Left colon (tissue), 2 donors: ENCODE data around the gene TRIM16. TPM values are rescaled to one million over a fixed set of nuclear protein-coding genes. Genes with fewer than 3 reads are reported as not detected.
"Not testable (repeated sequence)": the region's sequence is repeated elsewhere in the genome, so short reads cannot be mapped to it uniquely, and the experiment has no call there.

Experiments
- ATAC-seq: fragments of 200-7000 bp; cut with Tn5 transposase; one replicate; pipeline ENCODE4 v1.9.1; 2020; ENCODE audit warnings: mild to moderate bottlenecking, moderate library complexity
- DNase-seq, 2 donors: peaks; one replicate each; pipeline ENCODE4 v3.0.0-alpha.2; 2020
- intact Hi-C, 2 donors: fragments of 100-400 bp; cut with DNase I in 1 of 2; cut with micrococcal nuclease in 1 of 2; formaldehyde crosslinking; loops; one replicate each; pipeline versions ENCODE4 v1.11.2 to v1.14.0; 2022; cut with DNase I, micrococcal nuclease
- long read RNA-seq: library from polyadenylated mRNA; unstranded; transcript quantifications from one replicate; pipeline ENCODE4 v2.0.0, GENCODE V29; 2021
- total RNA-seq, 2 donors: library from RNA; stranded (reverse); fragmentation: NEBNext Ultra II Directional; extraction: Animal tissue kit (Norgen Biotek cat#: 25700); gene quantifications; one replicate each; pipeline ENCODE4 v1.2.1, GENCODE V29; 2021
- donor health status: DM: no; HTN: no; CAD: no.
- donor health status: DM: yes; HTN: yes; CAD: no.

TRIM16 gene
- total RNA-seq, result 10 to 100 TPM; 22.5 to 26.0 TPM
- long read RNA-seq, partial matches to known transcripts, result 57 of 69 reads
- long read RNA-seq, other reads (novel, unspliced or antisense), result 10 of 69 reads

GRCh38 chr17:15683824-15684478 is at the start of gene TRIM16:
TRIM16 (minus strand) TSS chr17:15684311; CDS start chr17:15651609, 32,702 bp downstream.
- intact Hi-C loops, result not testable (repeated sequence)

GRCh38 chr17:15733174-15733789 is 49.2 kb upstream of the TRIM16 start:
- ATAC-seq, DNase-seq, intact Hi-C loops: not testable (repeated sequence)

More at GRCh38 chr17:15683824-15684478, at the start of gene TRIM16:
- DNase-seq (peak; percentile 72 to 88), ATAC-seq (peak; percentile 87)

GRCh38 chr17:15731900-15732299 is 47.8 kb upstream of the TRIM16 start, which contains the start of gene TBC1D26:
TBC1D26 (plus strand) TSS chr17:15732283; CDS start chr17:15735349, 3,066 bp downstream.
- intact Hi-C loops, ATAC-seq, DNase-seq: not testable (repeated sequence)

GRCh38 chr17:15730535-15730934 is 46.4 kb upstream of the TRIM16 start:
- not testable (repeated sequence) for ATAC-seq

GRCh38 chr17:15716601-15717563 is 32.8 kb upstream of the TRIM16 start:
- intact Hi-C loops, ATAC-seq, DNase-seq: not testable (repeated sequence)

More at GRCh38 chr17:15730535-15730934, 46.4 kb upstream of the TRIM16 start:
- DNase-seq, intact Hi-C loops: not testable (repeated sequence)

- ATAC-seq, intact Hi-C loops, DNase-seq: not testable (repeated sequence)
Observed at GRCh38 chr17:15708879-15709278, 24.8 kb upstream of the TRIM16 start.

GRCh38 chr17:15704813-15705212 is 20.7 kb upstream of the TRIM16 start:
- DNase-seq, intact Hi-C loops, ATAC-seq: not testable (repeated sequence)

- ATAC-seq, DNase-seq, intact Hi-C loops: not testable (repeated sequence)
Observed at GRCh38 chr17:15704239-15704638, 20.1 kb upstream of the TRIM16 start.

- intact Hi-C loops, DNase-seq: not testable (repeated sequence)
- peak; percentile 40 for ATAC-seq
Observed at GRCh38 chr17:15699937-15700336, 15.8 kb upstream of the TRIM16 start.

- intact Hi-C loops, result not testable (repeated sequence)
- peak; percentile 99 for ATAC-seq
Observed at GRCh38 chr17:15699413-15699924, 15.4 kb upstream of the TRIM16 start, which contains the start of gene ZNF286A. ZNF286A (plus strand) TSS chr17:15699752; CDS start chr17:15700330, 578 bp downstream.

GRCh38 chr17:15698967-15699366 is 14.9 kb upstream of the TRIM16 start:
- DNase-seq, intact Hi-C loops, ATAC-seq: not testable (repeated sequence)

More at GRCh38 chr17:15699413-15699924, 15.4 kb upstream of the TRIM16 start, which contains the start of gene ZNF286A:
- peak; percentile 97 to 99 for DNase-seq

- DNase-seq, ATAC-seq, intact Hi-C loops: not testable (repeated sequence)
Observed at GRCh38 chr17:15687494-15687893, 3.4 kb upstream of the TRIM16 start.

GRCh38 chr17:15683135-15683534 is 976 bp downstream of the TRIM16 start:
- ATAC-seq, intact Hi-C loops, DNase-seq: not testable (repeated sequence)

GRCh38 chr17:15675991-15676390 is 8.1 kb downstream of the TRIM16 start:
- intact Hi-C loops, ATAC-seq: not testable (repeated sequence)

GRCh38 chr17:15674640-15675039 is 9.5 kb downstream of the TRIM16 start:
- intact Hi-C loops, result not testable (repeated sequence)

More at GRCh38 chr17:15675991-15676390, 8.1 kb downstream of the TRIM16 start:
- DNase-seq, result not testable (repeated sequence)

GRCh38 chr17:15669526-15669925 is 14.6 kb downstream of the TRIM16 start:
- intact Hi-C loops, DNase-seq, ATAC-seq: not testable (repeated sequence)

More at GRCh38 chr17:15674640-15675039, 9.5 kb downstream of the TRIM16 start:
- not testable (repeated sequence) for DNase-seq, ATAC-seq

- DNase-seq (no peak), ATAC-seq (no peak)
- intact Hi-C loops, result no loop called here
Observed at GRCh38 chr17:15663691-15664090, 20.4 kb downstream of the TRIM16 start.

GRCh38 chr17:15663176-15663575 is 20.9 kb downstream of the TRIM16 start:
- no peak for ATAC-seq

More at GRCh38 chr17:15663176-15663575, 20.9 kb downstream of the TRIM16 start:
- intact Hi-C loops, result no loop called here
- no peak for DNase-seq
